ENCODE results near the gene PLK3.
A peak's percentile ranks its signal among the peaks of the same experiment; 100 is the strongest.

The PLK3 gene

GRCh38 chr1:44803312-44804095, 3.3 kb downstream of the PLK3 start:
- no peak for ATAC-seq
- TF ChIP-seq OSR1 (CRISPR knock-in tag; IDR thresholded peaks at IDR 0.05) (no peak), SNAI2 (CRISPR knock-in tag; IDR thresholded peaks at IDR 0.05) (no peak), CSDC2 (CRISPR knock-in tag; IDR thresholded peaks at IDR 0.05) (no peak), POU6F1 (CRISPR knock-in tag; IDR thresholded peaks at IDR 0.05; ENCODE audit: borderline replicate concordance, low read depth) (no peak), TOX (CRISPR knock-in tag; IDR thresholded peaks at IDR 0.05; ENCODE audit: borderline replicate concordance) (no peak)
- TF ChIP-seq, protein P1, sequence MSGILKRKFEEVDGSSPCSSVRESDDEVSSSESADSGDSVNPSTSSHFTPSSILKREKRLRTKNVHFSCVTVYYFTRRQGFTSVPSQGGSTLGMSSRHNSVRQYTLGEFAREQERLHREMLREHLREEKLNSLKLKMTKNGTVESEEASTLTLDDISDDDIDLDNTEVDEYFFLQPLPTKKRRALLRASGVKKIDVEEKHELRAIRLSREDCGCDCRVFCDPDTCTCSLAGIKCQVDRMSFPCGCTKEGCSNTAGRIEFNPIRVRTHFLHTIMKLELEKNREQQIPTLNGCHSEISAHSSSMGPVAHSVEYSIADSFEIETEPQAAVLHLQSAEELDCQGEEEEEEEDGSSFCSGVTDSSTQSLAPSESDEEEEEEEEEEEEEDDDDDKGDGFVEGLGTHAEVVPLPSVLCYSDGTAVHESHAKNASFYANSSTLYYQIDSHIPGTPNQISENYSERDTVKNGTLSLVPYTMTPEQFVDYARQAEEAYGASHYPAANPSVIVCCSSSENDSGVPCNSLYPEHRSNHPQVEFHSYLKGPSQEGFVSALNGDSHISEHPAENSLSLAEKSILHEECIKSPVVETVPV (CRISPR knock-in tag; IDR thresholded peaks at IDR 0.05): no peak

- TF ChIP-seq CSDC2 (CRISPR knock-in tag; IDR thresholded peaks at IDR 0.05) (no peak), OSR1 (CRISPR knock-in tag; IDR thresholded peaks at IDR 0.05) (no peak)
- ATAC-seq: no peak
Measured at GRCh38 chr1:44805311-44806024, 5.3 kb downstream of the PLK3 start.

- ATAC-seq: no peak
- no peak for TF ChIP-seq TCF4 (CRISPR knock-in tag; IDR thresholded peaks at IDR 0.05; ENCODE audit: borderline replicate concordance)
- no peak for TF ChIP-seq PATZ1 (CRISPR knock-in tag; IDR thresholded peaks at IDR 0.05; ENCODE audit: borderline replicate concordance)
- TF ChIP-seq ZFP3 (CRISPR knock-in tag; IDR thresholded peaks at IDR 0.05): no peak
- TF ChIP-seq RARB (CRISPR knock-in tag; IDR thresholded peaks at IDR 0.05): no peak
- no peak for TF ChIP-seq ZNF8 (CRISPR knock-in tag; IDR thresholded peaks at IDR 0.05)
- TF ChIP-seq ZNF565 (CRISPR knock-in tag; conservative IDR thresholded peaks at IDR 0.05; ENCODE audit: low read depth): no peak
- no peak for TF ChIP-seq TOX (CRISPR knock-in tag; IDR thresholded peaks at IDR 0.05; ENCODE audit: borderline replicate concordance)
- TF ChIP-seq, protein P1 (CRISPR knock-in tag; IDR thresholded peaks at IDR 0.05): no peak
- no peak for TF ChIP-seq BACH2 (CRISPR knock-in tag; IDR thresholded peaks at IDR 0.05; ENCODE audit: borderline replicate concordance)
Measured at GRCh38 chr1:44806025-44806703, 6.0 kb downstream of the PLK3 start.

DNA sequence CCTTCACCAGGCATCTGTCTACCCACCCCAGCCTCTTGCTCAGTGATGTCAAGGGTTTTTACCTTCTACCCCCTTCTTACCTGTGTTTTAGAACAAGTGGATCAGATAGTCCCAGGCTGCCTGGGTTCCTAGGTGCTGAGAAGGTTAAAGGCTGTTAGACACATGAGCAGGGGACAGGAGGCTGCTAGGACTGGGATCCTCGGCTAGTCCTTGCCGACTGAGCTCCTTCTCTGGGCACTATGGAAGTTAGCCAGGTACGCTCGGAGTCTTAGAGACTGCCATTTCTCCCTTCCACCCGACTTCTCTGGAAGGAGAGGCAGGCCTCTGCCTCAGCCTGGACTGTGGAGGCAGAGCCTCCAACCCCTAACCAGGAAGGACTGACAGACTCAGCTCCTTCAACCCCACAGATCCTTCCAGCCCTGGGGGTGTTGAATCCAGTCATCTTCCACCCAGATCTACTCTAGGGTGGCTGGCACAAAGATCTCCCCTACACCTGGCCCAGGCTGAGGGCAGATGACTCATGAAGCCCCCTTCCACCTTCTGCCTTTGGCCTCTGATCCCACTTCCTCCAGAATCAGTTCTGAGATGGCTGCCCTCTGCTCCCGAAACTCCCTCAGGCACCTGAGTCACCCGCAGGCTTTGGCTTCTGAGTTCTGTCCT, 6.7 kb downstream of the PLK3 start, which contains the start of gene DYNLT4:
DYNLT4 (minus strand) TSS at position 648 of the 660 bp plus-strand sequence. CDS start 683 bp downstream, outside the sequence.
- no peak for TF ChIP-seq GLIS3 (CRISPR knock-in tag; IDR thresholded peaks at IDR 0.05)
- peak; percentile 1; the same call in 1 of the 2 replicates for TF ChIP-seq RARB (CRISPR knock-in tag; IDR thresholded peaks at IDR 0.05)
- ATAC-seq: no peak

GRCh38 chr1:44807364-44808062, 7.3 kb downstream of the PLK3 start:
- TF ChIP-seq ZNF565 (CRISPR knock-in tag; conservative IDR thresholded peaks at IDR 0.05; ENCODE audit: low read depth) (0 out of 2 replicates have a peak, but pooled peaks have one; percentile 9), ESRRG (CRISPR knock-in tag; IDR thresholded peaks at IDR 0.05) (0 out of 2 replicates have a peak, but pooled peaks have one; percentile 10), ARNTL (CRISPR knock-in tag; IDR thresholded peaks at IDR 0.05; ENCODE audit: borderline replicate concordance, low read depth) (no peak), CSDC2 (CRISPR knock-in tag; IDR thresholded peaks at IDR 0.05) (peak; percentile 97), ZC3H10 (CRISPR knock-in tag; IDR thresholded peaks at IDR 0.05) (0 out of 2 replicates have a peak, but pooled peaks have one; percentile 37), SNAI2 (CRISPR knock-in tag; IDR thresholded peaks at IDR 0.05) (0 out of 2 replicates have a peak, but pooled peaks have one; percentile 64), BACH2 (CRISPR knock-in tag; IDR thresholded peaks at IDR 0.05; ENCODE audit: borderline replicate concordance) (no peak), CREB5 (CRISPR knock-in tag; IDR thresholded peaks at IDR 0.05; ENCODE audit: low read depth) (peak; percentile 58), OSR1 (CRISPR knock-in tag; IDR thresholded peaks at IDR 0.05) (no peak), RARB (CRISPR knock-in tag; IDR thresholded peaks at IDR 0.05) (no peak; the same call in 1 of the 2 replicates), TCF4 (CRISPR knock-in tag; IDR thresholded peaks at IDR 0.05; ENCODE audit: borderline replicate concordance) (no peak)
- peak; percentile 67 for ATAC-seq
